GM23248 (cell line): Measurements from ENCODE around the gene MSX2.

Experiments
- EZH2 ChIP-seq: fragments of 200-600 bp; sonication (generic); IDR thresholded peaks from 2 replicates; pipeline ENCODE4 v1.6.1; 2018; ENCODE audit warnings: antibody characterized with exemption, mild to moderate bottlenecking; ENCODE audit not compliant: insufficient read depth, poor library complexity, severe bottlenecking
- EZH2phosphoT487 ChIP-seq: fragments of 200-600 bp; sonication (generic); IDR thresholded peaks from 2 replicates; pipeline ENCODE4 v1.6.1; 2018; ENCODE audit warnings: antibody characterized with exemption, moderate library complexity, mild to moderate bottlenecking, low read depth; ENCODE audit not compliant: insufficient read depth

DNA sequence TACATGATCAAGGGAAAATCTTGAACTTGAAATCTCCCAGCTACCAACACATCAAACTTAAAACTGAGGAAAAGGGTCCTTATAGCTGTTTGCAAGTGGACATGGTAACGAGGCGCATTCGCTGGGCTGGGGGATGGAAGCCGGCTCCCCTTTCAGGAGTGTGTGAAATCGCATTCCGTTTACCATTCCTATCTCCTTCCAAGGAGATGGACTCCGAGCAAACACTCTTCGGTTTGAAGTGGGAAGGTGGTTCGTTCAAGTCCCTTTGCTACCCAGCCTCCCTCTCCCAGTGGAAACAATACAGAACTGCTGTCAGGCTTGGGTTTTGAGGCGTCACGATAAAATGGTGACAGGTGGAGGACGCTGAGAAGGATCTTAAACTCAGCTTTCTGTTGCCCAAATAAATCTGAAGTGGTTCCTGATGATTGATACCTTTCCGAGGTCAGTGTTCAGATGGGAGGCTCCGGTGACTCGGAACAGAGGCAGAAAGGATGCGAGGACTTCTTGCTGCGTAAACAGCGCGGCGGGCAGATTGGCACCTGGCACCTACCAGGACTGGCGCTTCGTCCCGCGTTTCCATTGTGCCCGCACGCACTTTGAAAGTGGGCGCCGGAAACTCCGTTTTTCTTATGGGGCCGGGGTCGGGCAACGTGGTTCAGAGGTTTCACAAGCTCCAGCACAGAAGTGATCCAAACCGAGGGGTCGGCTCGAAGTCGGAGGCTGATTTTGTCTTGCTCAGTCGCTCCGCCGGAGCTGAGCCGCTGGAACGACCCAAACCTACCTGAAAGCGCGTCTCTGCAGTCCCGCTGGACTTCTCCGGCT, 7.0 kb downstream of the MSX2 start:
- TF ChIP-seq EZH2 = no peak
- no peak for TF ChIP-seq EZH2phosphoT487
